ENCODE measurements around the gene FGF7. TPM values are rescaled to one million over a fixed set of nuclear protein-coding genes. Genes with fewer than 3 reads are reported as not detected.

FGF7 gene
- total and polyA plus RNA-seq, 9 of the 15 experiments (the other 6 are each of a cell fraction or from before 2014, with no cell fraction given) = not detected

DNA sequence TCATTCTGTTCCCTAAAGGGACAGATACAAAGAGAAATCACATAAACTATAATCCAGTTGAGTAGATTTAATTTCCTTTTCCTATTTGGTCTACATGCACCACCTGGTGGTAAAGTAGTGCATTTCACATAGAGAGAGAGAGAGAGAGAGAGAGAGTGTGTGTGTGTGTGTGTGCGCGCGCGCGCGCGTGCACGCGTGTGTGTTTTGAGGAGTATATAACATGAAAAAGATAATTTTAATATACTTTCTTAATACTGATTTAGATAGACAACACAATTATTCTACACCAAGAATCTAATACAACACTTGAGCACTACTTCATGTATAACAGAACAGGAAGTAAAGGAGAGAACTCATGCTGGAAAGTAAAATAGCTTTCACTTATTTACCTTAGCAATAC lies 1.1 kb upstream of the FGF7 start (continued):
- TF ChIP-seq STAT6 (CRISPR knock-in tag; IDR thresholded peaks at IDR 0.05) = no peak
- no peak for TF ChIP-seq CBX8 (IDR thresholded peaks at IDR 0.05; ENCODE audit: borderline replicate concordance, extremely low read depth, low read depth, low read length, poor library complexity, severe bottlenecking)
- TF ChIP-seq, protein P1, sequence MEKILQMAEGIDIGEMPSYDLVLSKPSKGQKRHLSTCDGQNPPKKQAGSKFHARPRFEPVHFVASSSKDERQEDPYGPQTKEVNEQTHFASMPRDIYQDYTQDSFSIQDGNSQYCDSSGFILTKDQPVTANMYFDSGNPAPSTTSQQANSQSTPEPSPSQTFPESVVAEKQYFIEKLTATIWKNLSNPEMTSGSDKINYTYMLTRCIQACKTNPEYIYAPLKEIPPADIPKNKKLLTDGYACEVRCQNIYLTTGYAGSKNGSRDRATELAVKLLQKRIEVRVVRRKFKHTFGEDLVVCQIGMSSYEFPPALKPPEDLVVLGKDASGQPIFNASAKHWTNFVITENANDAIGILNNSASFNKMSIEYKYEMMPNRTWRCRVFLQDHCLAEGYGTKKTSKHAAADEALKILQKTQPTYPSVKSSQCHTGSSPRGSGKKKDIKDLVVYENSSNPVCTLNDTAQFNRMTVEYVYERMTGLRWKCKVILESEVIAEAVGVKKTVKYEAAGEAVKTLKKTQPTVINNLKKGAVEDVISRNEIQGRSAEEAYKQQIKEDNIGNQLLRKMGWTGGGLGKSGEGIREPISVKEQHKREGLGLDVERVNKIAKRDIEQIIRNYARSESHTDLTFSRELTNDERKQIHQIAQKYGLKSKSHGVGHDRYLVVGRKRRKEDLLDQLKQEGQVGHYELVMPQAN (IDR thresholded peaks at IDR 0.05; ENCODE audit: borderline replicate concordance) = no peak
- TF ChIP-seq, protein P2, sequence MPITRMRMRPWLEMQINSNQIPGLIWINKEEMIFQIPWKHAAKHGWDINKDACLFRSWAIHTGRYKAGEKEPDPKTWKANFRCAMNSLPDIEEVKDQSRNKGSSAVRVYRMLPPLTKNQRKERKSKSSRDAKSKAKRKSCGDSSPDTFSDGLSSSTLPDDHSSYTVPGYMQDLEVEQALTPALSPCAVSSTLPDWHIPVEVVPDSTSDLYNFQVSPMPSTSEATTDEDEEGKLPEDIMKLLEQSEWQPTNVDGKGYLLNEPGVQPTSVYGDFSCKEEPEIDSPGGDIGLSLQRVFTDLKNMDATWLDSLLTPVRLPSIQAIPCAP (CRISPR knock-in tag; IDR thresholded peaks at IDR 0.05; ENCODE audit: borderline replicate concordance) = no peak
- no peak for TF ChIP-seq IRF9 (tag; IDR thresholded peaks at IDR 0.05)
- TF ChIP-seq EWSR1 (IDR thresholded peaks at IDR 0.05; ENCODE audit: borderline replicate concordance, low read depth, partially characterized antibody) = no peak
- no peak for TF ChIP-seq JUN (IDR thresholded peaks at IDR 0.05; ENCODE audit: borderline replicate concordance, low read depth, low read length)
- no peak for TF ChIP-seq JUN (CRISPR knock-in tag; IDR thresholded peaks at IDR 0.05; ENCODE audit: borderline replicate concordance)
- TF ChIP-seq RCOR1 (IDR thresholded peaks at IDR 0.05; ENCODE audit: borderline replicate concordance in 1 of 2, low read depth in 2 of 2, low read length in 2 of 2) = no peak
- peak; percentile 23; the same call in 1 of the 2 replicates for TF ChIP-seq RAD51 (IDR thresholded peaks at IDR 0.05; ENCODE audit: borderline replicate concordance, low read depth)
- no peak for TF ChIP-seq SAFB (IDR thresholded peaks at IDR 0.05; ENCODE audit: borderline replicate concordance, low read depth, low read length)
- TF ChIP-seq, protein P3, sequence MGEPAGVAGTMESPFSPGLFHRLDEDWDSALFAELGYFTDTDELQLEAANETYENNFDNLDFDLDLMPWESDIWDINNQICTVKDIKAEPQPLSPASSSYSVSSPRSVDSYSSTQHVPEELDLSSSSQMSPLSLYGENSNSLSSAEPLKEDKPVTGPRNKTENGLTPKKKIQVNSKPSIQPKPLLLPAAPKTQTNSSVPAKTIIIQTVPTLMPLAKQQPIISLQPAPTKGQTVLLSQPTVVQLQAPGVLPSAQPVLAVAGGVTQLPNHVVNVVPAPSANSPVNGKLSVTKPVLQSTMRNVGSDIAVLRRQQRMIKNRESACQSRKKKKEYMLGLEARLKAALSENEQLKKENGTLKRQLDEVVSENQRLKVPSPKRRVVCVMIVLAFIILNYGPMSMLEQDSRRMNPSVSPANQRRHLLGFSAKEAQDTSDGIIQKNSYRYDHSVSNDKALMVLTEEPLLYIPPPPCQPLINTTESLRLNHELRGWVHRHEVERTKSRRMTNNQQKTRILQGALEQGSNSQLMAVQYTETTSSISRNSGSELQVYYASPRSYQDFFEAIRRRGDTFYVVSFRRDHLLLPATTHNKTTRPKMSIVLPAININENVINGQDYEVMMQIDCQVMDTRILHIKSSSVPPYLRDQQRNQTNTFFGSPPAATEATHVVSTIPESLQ (CRISPR knock-in tag; IDR thresholded peaks at IDR 0.05) = no peak
- no peak for TF ChIP-seq ZBTB12 (CRISPR knock-in tag; IDR thresholded peaks at IDR 0.05)
- no peak for TF ChIP-seq POLR2H (tag; IDR thresholded peaks at IDR 0.05; ENCODE audit: low read depth)
- TF ChIP-seq MCM3 (IDR thresholded peaks at IDR 0.05) = no peak
- no peak for TF ChIP-seq ZNF76 (CRISPR knock-in tag; IDR thresholded peaks at IDR 0.05; ENCODE audit: borderline replicate concordance)
- TF ChIP-seq PTBP1 (IDR thresholded peaks at IDR 0.05; ENCODE audit: low read depth, low read length) = no peak
- no peak for TF ChIP-seq BMI1 (IDR thresholded peaks at IDR 0.05; ENCODE audit: low read length)
